Epithelial cell of prostate (primary cell): ENCODE measurements around the gene TNFRSF8.

ENCODE experiments used
- DNase-seq: peaks from one replicate; pipeline ENCODE4 v3.0.0-alpha.2; 2011; ENCODE audit warnings: low read depth, low spot score
- H3K27ac ChIP-seq: fragments of 450-650 bp; 2 replicates; pipeline ENCODE4 v1.5.1; 2017; ENCODE audit warnings: mild to moderate bottlenecking

TNFRSF8 gene

DNA sequence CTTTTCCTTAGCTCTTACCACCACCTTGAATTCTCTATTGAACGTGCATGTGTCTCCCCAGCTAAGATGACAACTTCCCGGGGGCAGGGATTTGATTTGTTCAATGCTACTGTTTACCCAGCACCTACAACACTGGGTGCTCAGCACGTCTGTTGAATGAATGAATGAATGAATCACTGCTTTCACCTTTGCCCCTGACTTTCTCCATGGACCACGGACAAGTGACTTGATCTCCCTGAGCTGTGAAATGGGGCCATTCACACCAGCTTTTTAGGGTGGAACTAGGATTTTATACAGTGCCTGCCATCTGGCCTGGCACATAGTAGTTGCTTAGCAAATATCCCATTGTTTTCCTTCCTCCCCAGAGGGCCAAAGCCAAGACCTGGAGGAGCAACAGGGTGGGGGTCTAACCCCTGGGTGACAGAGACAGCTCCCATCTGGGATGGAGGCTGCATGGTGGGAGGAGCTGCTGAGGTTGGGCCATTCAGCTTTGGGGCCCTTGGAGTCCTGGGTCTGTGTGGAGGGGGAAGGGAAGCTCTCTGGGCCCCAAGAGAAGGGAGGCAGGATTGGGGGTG lies 119.4 kb downstream of the TNFRSF8 start:
- no peak overlapping the region for H3K27ac ChIP-seq
- no peak for DNase-seq

DNA sequence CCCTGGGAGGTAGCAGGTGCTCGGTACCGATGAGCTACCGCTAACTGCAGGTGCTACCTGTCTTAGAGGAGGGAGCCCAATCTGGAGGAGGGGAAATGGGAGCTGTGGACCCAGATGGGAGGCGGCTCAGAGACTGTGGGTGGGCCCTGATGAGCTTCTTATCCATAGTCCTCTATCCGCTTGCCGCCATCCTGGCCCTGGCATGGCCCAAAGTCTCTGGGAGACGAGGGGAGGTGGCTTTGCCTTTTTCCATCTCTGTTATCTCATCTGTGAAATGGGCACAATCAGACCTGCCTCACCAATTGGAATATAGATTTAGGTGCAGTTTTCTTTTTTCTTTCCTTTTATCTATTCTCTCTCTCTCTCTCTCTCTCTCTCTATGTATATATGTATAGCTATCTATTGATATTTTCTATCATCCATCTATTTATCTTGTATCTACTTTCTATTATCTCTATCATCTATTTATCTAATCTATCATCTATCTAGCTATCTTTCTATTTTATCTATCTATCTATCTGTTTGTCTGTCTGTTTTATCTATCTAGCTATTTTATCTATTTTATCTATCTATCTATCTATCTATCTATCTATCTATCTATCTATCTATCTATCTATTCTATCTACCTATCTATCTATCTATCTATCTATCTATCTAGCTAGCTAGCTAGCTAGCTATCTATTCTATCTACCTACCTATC lies 120.1 kb downstream of the TNFRSF8 start:
- no peak for DNase-seq
- H3K27ac ChIP-seq = no peak overlapping the region

DNA sequence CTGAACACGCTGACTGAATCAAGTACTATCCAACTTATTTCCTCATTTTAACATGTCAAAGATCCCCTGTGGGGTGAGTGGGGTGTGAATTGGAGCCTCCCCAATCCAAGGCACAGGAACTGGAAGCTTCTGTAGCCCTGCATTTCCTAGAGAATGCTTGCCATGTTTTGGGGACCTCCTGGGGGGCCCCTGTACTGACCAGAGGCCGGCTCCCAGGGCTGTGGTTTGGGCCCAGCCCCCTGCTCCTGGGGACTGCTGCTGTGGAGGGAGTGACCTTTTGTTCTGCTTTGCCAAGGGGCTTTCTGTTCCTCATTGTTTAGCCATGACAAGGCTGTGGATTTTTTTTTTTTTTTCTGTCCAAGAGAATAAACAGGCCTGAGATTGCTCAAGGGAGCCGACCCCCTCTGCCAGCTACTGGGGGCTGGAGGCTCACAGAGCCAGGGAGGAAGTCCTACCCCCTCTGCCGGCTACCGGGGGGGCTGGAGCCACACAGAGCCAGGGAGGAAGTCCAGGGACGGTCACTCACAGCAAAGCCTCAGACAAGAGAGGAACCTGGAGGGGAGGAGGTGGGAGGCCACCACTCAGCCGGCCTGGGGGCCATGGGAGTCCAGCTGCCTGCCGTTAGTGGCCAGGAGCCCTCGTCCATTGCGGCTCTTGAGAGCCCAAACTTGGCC lies 121.0 kb downstream of the TNFRSF8 start:
- no peak overlapping the region for H3K27ac ChIP-seq
- DNase-seq = no peak

DNA sequence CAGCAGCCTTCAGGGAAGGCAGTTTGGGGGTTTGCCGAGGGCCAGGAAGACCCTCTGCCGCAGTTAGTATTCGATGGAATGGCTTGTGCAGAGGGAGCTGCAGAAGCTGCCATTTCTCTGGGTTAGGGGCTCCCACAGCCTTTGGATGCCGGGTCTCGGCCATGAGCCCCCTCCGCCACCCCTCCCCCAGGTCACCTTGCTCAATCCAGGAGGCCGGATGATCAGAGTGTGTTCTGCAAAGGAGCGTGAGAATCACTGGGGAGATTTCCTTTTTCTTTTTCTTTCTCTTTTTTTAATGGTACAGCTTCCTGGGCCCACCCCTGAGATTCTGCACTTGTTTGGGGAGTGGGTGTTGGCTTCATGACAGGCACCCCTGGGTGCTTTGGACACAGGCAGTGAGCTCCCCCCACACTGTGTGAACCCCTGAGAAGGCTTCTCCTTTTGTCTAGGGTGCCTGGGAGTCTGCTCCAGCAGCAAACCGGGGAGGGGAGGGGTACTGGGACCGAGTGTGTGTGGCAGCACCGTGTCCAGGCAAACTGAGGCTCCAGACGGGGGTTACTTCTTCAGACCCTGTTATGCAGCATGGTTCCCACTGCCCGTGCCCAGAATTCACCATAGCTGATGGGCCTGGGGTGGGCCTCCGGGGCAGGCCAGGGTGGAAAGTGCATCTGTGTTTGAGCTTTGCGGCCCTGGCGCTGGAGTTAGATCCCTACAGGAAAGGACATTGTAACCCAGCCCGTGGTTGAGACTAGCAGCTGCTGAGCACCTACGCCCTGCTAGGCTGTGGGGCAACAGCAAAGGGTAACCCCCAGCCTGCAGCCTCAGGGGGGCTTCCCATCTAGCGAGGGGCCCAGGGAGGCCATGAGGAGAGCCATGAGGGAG lies 122.2 kb downstream of the TNFRSF8 start:
- no peak for DNase-seq
- no peak overlapping the region for H3K27ac ChIP-seq

DNA sequence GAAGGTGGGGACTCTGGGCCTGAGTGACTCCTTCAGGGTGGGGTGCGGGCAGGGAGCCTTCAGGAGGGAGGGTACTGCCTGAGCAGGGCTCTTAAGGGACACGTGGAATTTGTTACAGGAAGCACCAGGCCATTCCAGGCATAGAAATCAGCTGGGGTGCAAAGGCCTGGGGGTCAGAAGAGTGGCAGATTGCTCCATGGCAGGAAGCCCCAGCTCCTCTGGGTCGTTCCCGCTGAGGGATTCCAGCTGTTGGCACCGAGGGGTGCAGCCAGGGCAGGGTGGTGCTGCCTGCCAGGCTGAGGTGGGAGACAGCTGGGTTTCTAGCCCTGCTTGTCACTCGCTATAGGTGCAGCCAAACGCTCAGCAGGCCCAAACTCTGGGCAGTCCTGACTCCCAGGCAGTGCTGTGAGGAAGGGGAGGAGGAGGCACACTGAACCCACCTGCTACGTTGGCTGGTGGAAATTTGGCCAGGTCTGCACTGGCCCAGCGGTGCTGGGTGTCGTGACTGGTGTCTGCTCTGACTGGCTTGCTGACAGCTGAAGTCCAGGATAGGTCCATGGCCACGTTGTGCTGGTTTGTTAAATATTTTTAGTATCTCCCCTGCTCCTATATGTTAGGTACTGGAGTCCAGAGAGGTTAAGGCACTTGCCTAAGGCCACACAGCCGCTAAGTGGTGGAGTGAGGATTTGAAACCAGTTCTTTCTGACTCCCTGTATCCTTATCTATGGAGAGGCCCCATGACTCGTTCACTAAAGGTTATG lies 123.0 kb downstream of the TNFRSF8 start:
- DNase-seq = no peak
- H3K27ac ChIP-seq = no peak overlapping the region

DNA sequence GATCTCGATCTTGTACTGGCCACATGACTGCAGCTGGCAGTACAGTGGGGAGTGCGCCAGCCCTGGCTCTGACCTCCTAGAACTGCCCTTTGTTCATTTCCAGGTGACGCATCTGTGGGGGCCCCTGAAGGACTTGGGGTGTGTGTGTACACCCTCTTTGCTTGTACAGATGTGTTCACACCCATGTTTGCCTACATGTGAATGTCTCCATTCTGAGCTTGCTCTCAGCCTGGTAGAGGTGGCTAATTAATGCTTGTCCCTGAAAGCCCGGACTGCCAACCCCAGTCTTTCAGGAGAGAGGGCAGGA lies 123.5 kb downstream of the TNFRSF8 start:
- DNase-seq = no peak
- no peak overlapping the region for H3K27ac ChIP-seq

DNA sequence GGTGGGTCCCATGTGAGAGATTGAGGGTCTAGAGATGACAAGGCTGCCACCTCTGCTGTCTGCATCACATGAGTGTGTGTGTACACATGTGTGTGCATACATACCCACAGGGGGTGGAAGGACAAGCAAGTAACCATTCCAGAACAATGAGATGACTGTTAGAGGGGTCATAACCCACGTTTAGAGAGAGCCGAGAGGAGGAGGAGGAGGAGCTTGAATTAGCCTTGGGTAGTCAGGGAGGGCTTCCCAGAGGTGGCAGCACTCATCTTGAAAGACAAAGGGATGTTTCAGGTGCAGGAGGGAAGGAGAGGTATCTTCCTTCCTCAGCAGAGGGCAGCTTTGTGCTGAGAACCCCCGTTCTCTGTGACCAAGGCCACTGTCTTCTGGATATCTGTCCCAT lies 125.0 kb downstream of the TNFRSF8 start:
- no peak for DNase-seq
- H3K27ac ChIP-seq = no peak overlapping the region

DNA sequence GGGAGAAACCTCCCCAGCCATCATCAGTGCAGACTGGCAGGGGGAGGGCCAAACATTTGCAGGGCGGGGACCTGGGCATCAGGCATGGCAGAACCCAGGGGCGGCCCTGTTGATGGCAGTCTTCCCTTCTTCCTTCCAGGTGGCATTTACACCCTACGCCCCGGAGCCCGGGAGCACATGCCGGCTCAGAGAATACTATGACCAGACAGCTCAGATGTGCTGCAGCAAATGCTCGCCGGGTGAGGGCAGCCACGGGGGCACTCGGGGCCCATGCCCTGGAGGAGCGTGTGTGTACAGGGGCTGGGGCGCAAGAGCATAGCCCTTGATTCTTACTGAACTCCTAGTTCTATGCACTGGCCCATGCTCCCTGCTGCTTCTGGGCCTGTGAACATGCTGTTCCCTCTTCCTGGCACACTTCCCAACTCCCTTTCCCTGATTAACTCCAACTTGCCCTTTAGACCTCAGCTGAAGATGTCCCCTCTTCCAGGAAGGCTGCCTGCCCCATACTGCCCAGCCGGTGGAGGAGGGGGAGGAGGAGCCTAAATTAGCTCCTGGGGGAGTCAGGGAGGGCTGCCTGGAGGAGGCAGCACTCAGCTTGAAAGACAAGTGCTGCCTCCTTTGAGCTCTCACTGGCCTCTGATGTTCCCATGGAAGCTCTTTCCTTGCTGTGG lies 125.7 kb downstream of the TNFRSF8 start:
- no peak overlapping the region for H3K27ac ChIP-seq
- DNase-seq = no peak

DNA sequence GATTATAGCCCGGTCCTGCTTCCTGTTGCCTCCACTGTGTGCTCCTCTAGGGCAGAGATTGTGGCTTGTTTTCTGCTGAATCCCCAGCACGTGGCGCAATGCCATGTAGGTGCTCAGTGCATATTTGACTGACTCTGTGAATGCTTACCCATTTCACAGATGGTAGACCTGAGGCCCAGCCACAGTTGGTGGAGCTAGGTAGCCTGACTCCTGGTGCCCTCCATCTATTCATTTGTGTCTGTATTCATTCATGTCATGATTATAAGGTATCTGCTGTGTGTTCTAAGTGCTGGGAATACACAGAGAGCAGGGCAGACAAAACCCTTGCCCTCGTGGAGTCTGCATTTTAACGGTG lies 126.2 kb downstream of the TNFRSF8 start:
- H3K27ac ChIP-seq = no peak overlapping the region
- no peak for DNase-seq

DNA sequence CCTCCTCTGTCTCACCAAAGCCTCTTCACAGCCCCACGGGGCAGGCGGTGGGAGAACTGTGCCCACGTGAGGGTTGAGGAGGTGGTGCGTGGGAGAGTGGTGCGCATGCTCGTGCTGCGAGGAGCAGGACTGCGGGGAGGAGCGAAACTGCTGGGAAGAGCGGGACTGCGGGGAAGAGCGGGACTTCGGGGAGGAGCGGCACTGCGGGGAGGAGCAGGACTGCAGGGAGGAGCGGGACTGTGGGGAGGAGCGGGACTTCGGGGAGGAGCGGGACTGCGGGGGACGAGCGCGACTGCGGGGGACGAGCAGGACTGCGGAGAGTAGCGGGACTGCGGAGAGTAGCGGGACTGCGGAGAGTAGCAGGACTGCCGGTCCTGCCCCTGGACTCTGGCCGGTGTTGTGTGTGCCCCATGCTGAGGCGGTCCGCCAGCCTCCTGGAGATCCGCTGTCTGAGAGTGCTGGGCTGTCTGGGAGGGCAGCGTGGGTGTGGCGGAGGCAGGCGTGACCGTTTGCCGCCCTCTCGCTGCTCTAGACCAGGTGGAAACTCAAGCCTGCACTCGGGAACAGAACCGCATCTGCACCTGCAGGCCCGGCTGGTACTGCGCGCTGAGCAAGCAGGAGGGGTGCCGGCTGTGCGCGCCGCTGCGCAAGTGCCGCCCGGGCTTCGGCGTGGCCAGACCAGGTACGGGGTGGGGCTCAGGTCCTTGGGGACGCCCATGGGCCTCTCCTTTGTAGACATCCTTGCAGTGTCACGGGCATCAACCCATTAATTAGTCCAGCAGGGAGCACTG lies 128.3 kb downstream of the TNFRSF8 start:
- no peak overlapping the region for H3K27ac ChIP-seq
- no peak for DNase-seq
